Suprapubic skin (tissue), 4 donors: ENCODE data around the gene SOX6.

Experiments
- EP300 ChIP-seq: sonication (generic); formaldehyde crosslinking; IDR thresholded peaks from one replicate; pipeline ENCODE4 v1.6.1; 2017; ENCODE audit warnings: antibody characterized with exemption
- POLR2AphosphoS5 ChIP-seq, 3 donors: sonication (generic); formaldehyde crosslinking; IDR thresholded peaks; one replicate each; pipeline ENCODE4 v1.6.1; 2017; ENCODE audit warnings: antibody characterized with exemption in 3 of 3
- TF ChIP-seq, protein P1 (sequence below), 2 donors: fragments of 200-600 bp in 1 of 2; fragments of 450-650 bp in 1 of 2; sonication (generic) in 1 of 2; IDR thresholded peaks; one replicate each; pipeline ENCODE4 v1.5.1; 2016 to 2019; ENCODE audit warnings: antibody characterized with exemption in 2 of 2, mild to moderate bottlenecking in 1 of 2, moderate library complexity in 1 of 2

DNA sequence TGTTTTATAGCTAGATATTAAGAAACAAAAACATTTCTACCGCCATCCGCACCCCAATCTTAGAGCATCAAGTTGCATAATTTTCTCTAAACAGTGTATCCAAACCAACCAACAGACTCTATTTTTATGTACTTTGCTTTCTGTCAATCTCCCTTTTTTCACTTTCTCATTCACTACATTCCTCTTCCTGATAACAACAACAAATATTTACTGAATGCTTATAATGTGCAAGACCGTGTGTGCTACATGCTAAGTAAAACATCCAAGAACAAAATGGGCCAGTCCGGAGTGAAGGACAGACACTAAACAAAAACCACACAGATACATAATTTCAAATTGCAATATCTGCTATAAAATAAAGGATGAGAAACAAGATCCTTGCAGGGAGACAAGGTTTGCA is 38.6 kb upstream of the SOX6 start:
- TF ChIP-seq, protein P1, sequence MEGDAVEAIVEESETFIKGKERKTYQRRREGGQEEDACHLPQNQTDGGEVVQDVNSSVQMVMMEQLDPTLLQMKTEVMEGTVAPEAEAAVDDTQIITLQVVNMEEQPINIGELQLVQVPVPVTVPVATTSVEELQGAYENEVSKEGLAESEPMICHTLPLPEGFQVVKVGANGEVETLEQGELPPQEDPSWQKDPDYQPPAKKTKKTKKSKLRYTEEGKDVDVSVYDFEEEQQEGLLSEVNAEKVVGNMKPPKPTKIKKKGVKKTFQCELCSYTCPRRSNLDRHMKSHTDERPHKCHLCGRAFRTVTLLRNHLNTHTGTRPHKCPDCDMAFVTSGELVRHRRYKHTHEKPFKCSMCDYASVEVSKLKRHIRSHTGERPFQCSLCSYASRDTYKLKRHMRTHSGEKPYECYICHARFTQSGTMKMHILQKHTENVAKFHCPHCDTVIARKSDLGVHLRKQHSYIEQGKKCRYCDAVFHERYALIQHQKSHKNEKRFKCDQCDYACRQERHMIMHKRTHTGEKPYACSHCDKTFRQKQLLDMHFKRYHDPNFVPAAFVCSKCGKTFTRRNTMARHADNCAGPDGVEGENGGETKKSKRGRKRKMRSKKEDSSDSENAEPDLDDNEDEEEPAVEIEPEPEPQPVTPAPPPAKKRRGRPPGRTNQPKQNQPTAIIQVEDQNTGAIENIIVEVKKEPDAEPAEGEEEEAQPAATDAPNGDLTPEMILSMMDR (IDR thresholded peaks at IDR 0.05), result no peak
- TF ChIP-seq EP300 (no peak), POLR2AphosphoS5 (IDR thresholded peaks at IDR 0.05) (no peak)
